ENCODE measurements around the gene SLC22A25.
"Not testable (repeated sequence)": the region's sequence is repeated elsewhere in the genome, so short reads cannot be mapped to it uniquely, and the experiment has no call there.

Gene SLC22A25

DNA sequence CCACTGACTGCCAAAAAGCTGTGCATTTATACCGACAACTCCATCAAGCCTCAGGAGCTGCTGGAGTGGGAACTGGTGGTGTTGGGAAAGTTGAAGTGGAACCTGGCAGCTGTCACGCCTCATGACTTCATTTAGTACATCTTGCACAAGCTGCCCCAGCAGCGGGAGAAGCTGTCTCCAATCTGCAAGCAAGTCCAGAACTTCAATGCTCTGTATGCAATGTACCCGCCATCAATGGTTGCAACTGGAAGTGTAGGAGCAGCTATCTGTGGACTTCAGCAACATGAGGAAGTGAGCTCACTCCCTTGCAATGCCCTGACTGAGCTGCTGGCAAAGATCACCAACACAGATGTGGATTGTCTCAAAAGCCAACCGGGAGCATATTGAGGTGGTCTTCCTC, at the start of gene SLC22A25:
SLC22A25 (minus strand) TSS at position 67 of the 400 bp plus-strand sequence. CDS start 13,947 bp downstream, outside the sequence.
- Mint-ChIP-seq H3K4me1 (ENCODE audit: low read depth) (peaks cover 40% of the 10 kb centered on the region), H3K27ac (peak within 1 kb of the TSS; percentile 42), H3K27me3 (peaks cover 2% of the 10 kb centered on the region), H3K9me3 (ENCODE audit: low read depth) (no peaks in the 10 kb centered on the region), H3K4me3 (peak within 1 kb of the TSS; percentile 46), H3K36me3 (no peaks in the 10 kb centered on the region)

DNA sequence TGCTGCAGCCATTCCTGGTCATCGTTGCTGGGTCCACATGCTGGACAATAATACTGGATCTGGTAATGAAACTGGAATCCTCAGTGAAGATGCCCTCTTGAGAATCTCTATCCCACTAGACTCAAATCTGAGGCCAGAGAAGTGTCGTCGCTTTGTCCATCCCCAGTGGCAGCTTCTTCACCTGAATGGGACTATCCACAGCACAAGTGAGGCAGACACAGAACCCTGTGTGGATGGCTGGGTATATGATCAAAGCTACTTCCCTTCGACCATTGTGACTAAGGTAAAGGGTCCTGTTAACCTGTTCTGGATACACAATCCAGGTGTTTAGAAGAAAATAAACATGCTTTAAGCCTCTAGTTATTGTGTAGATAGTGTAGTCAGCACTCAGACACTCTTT, 46.9 kb upstream of the SLC22A25 start:
- Mint-ChIP-seq H3K27me3 (peaks cover 7% of the 10 kb centered on the region), H3K36me3 (peaks cover 6% of the 10 kb centered on the region), H3K9me3 (ENCODE audit: low read depth) (peaks cover 14% of the 10 kb centered on the region), H3K27ac (no peak overlapping the region), H3K4me1 (ENCODE audit: low read depth) (no peaks in the 10 kb centered on the region), H3K4me3 (no peak overlapping the region)

DNA sequence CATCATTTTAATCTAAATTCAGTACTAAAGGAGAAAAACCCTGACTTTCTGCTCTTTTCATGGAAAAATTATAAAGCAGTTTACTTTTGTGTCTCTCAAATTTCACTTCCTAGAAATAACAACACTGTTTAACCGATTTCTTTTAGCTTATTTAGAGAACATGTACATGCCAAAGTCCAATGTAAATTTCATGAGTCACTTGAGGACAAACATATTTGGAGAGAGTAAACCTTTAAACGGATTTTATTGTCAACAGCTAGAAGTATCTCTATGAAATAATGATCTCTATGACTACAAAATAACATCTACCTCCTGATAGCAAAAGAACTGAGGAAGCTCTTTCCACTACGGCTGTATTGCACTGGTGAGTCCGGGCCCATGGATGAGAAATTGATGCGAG, 46.3 kb upstream of the SLC22A25 start:
- Mint-ChIP-seq H3K4me1 (ENCODE audit: low read depth) (no peaks in the 10 kb centered on the region), H3K27ac (no peak overlapping the region), H3K4me3 (no peak overlapping the region), H3K36me3 (peaks cover 10% of the 10 kb centered on the region), H3K9me3 (ENCODE audit: low read depth) (peaks cover 11% of the 10 kb centered on the region), H3K27me3 (peaks cover 13% of the 10 kb centered on the region)

DNA sequence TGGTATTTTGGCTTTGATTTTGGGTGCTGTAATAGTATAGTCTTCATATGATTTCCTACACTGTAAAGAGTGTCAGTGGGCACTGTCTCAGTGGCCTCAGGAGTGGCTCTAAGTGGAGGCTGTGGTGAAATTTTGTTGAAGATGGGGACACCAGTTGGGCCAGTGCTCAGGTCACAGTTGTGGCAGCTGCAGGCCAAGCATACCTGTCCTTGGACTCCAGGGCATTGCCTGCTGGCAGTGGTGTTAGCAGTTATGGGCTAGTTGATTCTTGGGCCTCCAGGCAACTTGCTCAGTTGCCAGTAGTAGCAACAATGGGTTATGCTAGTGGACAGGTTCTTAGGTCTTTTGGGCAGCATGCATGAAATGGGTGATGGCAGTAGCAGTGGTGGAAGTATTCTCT, 39.2 kb upstream of the SLC22A25 start:
- no peaks in the 10 kb centered on the region for H3K9me3 Mint-ChIP-seq (ENCODE audit: low read depth)
- no peak overlapping the region for H3K27ac Mint-ChIP-seq
- peaks cover 7% of the 10 kb centered on the region for H3K36me3 Mint-ChIP-seq
- H3K4me1 Mint-ChIP-seq (ENCODE audit: low read depth), result peaks cover 5% of the 10 kb centered on the region
- no peak overlapping the region for H3K4me3 Mint-ChIP-seq
- H3K27me3 Mint-ChIP-seq, result peaks cover 16% of the 10 kb centered on the region

DNA sequence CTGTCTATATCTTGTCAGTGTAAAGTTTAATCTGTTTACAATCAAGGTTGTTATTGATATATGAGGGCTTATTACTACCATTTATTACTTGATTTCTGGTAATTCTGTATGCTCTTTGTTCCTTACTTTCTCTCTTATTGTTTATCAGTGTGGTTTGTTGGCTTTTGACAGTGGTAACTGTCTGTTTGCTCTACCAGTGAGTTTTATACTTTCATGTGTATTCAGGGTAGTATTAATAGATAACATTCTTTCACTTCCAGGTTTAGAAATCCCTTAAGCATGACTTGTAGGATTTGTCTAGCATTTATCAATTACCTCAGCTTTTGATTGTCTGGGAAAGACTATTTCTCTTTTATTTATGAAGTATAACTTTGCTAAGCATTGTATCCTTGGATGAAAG, 37.5 kb upstream of the SLC22A25 start:
- Mint-ChIP-seq H3K27ac (no peak overlapping the region), H3K4me1 (ENCODE audit: low read depth) (peaks cover 5% of the 10 kb centered on the region), H3K4me3 (no peak overlapping the region), H3K27me3 (peaks cover 14% of the 10 kb centered on the region), H3K9me3 (ENCODE audit: low read depth) (peaks cover 3% of the 10 kb centered on the region), H3K36me3 (peaks cover 5% of the 10 kb centered on the region)

DNA sequence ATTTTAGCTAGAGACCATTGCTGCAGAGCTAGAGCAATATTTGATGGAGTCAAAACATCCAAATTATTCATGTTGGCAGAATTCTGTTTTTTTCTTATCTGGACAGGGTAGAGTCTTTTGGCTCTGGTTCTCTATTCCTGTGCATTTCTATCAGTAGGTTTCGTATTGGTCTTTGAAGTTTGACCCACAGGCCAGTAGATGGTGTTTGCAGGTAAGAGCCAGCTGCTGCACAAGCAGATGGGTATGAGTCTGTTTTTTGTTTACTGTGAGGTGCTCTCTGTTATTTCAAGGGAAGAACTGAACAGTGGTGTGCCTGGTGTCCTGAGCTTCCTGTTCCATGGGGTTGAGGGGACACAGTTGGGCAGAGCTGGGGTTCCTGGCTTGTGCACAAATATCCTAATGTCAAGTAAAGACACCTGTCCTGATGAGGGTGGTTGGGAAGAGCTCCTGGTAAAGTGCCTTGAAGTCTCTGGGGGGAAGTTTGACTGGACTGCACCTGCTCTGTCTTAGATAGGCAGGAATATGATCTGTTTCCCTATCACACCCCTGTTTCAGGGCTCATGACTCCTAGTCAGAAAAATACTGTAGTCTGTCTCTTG, 34.0 kb upstream of the SLC22A25 start:
- Mint-ChIP-seq H3K36me3 (no peaks in the 10 kb centered on the region), H3K9me3 (ENCODE audit: low read depth) (peaks cover 10% of the 10 kb centered on the region), H3K4me1 (ENCODE audit: low read depth) (peaks cover 5% of the 10 kb centered on the region), H3K4me3 (no peak overlapping the region), H3K27me3 (peaks cover 2% of the 10 kb centered on the region), H3K27ac (no peak overlapping the region)

DNA sequence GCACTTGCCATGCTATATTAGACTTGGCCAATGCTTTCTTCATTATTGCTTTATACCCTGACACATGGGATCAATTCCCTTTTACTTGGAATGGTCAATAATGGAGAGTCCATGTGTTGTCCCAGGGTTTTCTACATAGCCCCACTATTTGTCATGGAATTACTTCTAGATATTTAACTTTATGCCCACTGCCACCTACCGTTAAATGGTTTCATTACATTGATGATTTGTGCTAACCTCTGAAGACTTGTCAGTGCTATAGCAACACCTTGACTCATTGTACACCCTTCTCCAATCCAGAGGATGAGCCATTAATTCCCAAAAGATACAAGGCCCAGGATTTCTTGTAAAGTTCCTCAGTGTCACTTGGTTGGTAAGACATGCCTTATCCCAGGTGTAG, 31.4 kb upstream of the SLC22A25 start:
- Mint-ChIP-seq H3K27me3 (peaks cover 2% of the 10 kb centered on the region), H3K27ac (no peak overlapping the region), H3K36me3 (no peaks in the 10 kb centered on the region), H3K9me3 (ENCODE audit: low read depth) (peaks cover 10% of the 10 kb centered on the region), H3K4me1 (ENCODE audit: low read depth) (no peaks in the 10 kb centered on the region), H3K4me3 (no peak overlapping the region)

DNA sequence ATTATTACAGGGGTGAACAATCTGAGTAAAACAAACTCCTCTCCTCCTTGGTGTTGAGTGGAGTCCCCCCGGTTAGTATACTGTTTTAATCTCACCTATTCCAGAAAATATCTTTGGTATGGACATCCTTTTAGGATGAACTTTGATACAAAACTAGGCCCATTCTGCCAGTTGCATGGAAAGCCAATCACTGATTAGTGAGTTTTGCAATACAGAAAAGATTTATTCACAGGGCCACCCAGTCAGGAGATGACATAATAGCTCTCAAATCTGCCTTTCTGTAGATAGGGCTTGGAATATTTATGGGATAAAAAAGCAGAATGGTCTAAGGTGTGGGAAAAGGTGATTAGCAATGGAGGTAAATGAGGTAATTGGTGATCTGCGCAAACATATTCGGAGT, 30.3 kb upstream of the SLC22A25 start:
- no peak overlapping the region for H3K4me3 Mint-ChIP-seq
- no peaks in the 10 kb centered on the region for H3K4me1 Mint-ChIP-seq (ENCODE audit: low read depth)
- H3K27me3 Mint-ChIP-seq, result peaks cover 2% of the 10 kb centered on the region
- peaks cover 10% of the 10 kb centered on the region for H3K9me3 Mint-ChIP-seq (ENCODE audit: low read depth)
- no peak overlapping the region for H3K27ac Mint-ChIP-seq
- no peaks in the 10 kb centered on the region for H3K36me3 Mint-ChIP-seq

DNA sequence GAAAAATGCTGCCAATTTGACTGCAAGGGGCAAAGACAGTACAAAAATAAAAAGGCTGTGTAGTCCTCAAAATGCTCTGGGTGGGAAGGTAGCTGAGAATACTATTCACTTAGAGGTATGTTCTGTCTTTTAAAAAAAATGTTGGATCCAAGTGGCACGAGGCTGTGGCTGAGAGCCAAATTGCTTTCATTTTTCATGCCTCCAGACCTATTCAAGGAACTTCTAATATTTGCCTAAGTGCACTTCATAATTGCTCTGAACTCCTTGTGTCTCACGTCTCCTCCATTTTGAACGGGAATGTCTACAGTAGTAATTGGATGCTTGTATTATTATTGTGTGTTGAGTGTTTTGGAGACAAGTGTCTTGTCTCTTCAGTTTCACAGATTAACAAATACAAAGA, 19.1 kb upstream of the SLC22A25 start:
- H3K9me3 Mint-ChIP-seq (ENCODE audit: low read depth), result no peaks in the 10 kb centered on the region
- H3K27me3 Mint-ChIP-seq, result peaks cover 3% of the 10 kb centered on the region
- H3K4me3 Mint-ChIP-seq, result no peak overlapping the region
- H3K27ac Mint-ChIP-seq, result no peak overlapping the region
- no peaks in the 10 kb centered on the region for H3K4me1 Mint-ChIP-seq (ENCODE audit: low read depth)
- H3K36me3 Mint-ChIP-seq, result no peaks in the 10 kb centered on the region

DNA sequence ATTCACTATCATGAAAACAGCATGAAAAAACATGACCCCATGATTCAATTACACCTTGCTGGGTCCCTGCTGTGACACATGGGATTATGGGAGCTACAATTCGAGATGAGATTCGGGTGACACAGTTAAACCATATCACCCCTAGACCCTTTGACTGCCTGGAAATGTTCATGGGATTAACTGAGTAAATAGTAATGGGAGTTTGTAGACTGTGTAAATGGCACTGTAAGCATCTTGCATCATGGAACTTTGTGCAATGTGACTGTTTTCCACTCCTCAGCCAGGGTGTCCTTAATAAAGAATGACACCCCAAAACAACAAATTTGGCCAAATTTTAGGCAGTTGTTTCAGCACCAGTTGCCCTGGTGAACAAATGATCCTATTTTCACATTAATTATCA, 7.9 kb upstream of the SLC22A25 start:
- Mint-ChIP-seq H3K4me1 (ENCODE audit: low read depth) (no peaks in the 10 kb centered on the region), H3K27ac (no peak overlapping the region), H3K27me3 (no peaks in the 10 kb centered on the region), H3K36me3 (no peaks in the 10 kb centered on the region), H3K4me3 (no peak overlapping the region), H3K9me3 (ENCODE audit: low read depth) (no peaks in the 10 kb centered on the region)

DNA sequence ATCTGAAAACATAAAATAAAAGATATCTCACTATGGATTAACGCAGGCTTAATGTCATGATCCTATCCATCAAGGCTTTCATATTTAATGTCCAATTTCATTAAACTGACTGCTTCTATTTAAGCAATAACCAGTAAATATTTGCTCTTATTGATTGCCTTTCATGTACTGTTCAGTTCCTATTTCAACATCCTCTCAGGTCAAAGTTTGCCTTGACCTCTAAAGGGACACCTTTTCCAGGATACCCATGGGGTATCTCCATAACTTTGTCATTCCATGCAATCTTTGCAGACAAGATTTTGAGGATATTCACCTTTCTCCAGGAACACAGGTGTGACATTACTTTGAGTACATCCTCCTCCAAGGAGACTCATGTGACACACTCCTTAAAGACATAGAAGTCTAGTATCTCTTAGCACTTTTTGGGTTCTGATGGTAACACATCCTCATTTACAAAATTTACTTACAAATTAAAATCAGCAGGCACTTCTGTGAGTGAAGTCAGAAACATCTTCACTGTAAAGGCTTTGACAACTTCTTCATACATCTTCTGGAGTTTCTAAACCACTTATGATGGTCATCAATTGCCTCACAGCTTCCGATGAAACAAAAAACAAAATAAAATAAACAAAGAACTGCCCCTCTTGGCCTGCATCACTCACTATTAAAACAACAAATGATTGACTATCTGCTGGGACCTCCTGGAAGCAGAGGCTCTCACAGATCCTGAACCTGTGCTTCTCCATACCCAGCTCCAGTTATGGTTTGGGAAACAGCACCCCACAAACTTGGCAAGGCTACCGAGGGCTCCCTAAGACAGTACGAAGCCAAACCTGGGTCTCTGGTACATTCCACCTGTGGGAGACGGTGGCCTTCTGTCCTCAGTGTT, 7.0 kb upstream of the SLC22A25 start:
- Mint-ChIP-seq H3K36me3 (no peaks in the 10 kb centered on the region), H3K27me3 (no peaks in the 10 kb centered on the region), H3K4me3 (no peak overlapping the region), H3K27ac (no peak overlapping the region), H3K9me3 (ENCODE audit: low read depth) (no peaks in the 10 kb centered on the region), H3K4me1 (ENCODE audit: low read depth) (no peaks in the 10 kb centered on the region)

DNA sequence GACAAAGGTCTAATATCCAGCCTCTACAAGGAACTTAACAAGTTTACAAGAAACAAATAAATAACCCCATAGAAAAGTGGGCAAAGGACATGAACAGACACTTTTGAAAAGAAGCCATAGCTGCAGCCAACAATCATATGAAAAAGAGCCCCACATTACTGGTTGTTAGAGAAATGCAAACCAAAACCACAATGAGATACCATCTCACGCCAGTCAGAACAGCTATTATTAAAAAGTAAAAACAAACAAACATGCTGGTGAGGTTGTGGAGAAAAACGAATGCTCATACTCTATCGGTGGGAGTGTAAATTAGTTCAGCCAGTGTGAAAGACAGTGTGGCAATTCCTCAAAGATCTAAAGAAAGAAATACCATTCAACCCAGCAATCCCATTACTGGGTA, 5.6 kb upstream of the SLC22A25 start:
- H3K36me3 Mint-ChIP-seq, result no peaks in the 10 kb centered on the region
- H3K4me3 Mint-ChIP-seq, result no peak overlapping the region
- no peak overlapping the region for H3K27ac Mint-ChIP-seq
- H3K27me3 Mint-ChIP-seq, result peaks cover 2% of the 10 kb centered on the region
- no peaks in the 10 kb centered on the region for H3K9me3 Mint-ChIP-seq (ENCODE audit: low read depth)
- H3K4me1 Mint-ChIP-seq (ENCODE audit: low read depth), result peaks cover 4% of the 10 kb centered on the region

DNA sequence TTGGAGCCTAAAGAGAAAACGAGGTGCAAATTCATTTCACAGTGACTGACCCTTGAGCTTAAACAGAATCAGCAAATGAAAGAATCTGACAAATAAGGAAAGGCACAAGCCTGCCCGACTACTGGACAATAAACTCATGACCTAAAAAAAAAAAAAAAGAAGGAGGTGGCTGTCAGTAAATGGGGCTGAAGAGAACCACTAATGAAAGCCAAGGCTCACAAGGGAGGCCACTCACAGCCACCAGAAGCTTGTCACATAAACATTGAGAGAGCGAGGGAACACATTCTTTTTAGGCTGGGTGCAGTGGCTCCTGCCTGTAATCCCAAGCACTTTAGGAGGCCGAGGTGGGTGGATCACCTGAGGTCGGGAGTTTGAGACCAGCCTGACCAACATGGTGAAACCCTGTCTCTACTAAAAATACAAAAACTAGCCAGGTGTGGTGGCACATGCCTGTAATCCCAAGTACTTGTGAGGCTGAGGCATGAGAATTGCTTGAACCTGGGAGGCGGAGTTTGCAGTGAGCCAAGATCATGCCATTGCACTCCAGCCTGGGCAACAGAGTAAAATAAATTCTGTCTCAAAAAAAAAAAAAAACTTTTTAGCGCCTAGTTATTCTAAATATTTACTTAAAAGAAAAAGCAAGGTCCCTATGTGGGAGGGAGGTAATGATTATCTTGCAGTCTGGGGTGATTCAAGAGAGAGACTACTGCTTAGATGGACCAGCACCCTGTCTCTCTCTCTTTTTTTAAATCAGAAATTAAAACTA, 4.0 kb upstream of the SLC22A25 start:
- H3K4me3 Mint-ChIP-seq; H3K9me3 Mint-ChIP-seq (ENCODE audit: low read depth); H3K36me3 Mint-ChIP-seq; H3K27ac Mint-ChIP-seq; H3K27me3 Mint-ChIP-seq: not testable (repeated sequence)
- peaks cover 15% of the 10 kb centered on the region for H3K4me1 Mint-ChIP-seq (ENCODE audit: low read depth)

DNA sequence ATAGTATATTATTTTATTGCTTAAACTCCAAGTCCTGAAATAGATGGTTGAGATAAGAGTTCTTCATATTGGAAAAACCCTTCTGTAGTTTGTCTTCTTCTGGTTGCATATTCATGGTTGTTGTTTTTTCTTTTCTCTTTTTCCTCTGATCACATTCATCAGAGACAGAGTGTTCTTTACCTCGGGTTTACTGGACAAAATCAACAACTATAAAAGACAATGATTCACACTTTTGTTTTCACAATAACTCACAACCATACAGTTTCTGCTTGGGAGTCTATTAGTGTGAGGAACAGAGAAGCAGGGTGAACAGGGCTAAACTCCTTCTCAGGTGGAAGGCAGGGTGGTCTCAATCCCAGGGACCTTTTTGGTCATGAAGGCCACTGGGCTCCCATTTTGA, 2.6 kb upstream of the SLC22A25 start:
- peaks cover 29% of the 10 kb centered on the region for H3K4me1 Mint-ChIP-seq (ENCODE audit: low read depth)
- no peaks in the 10 kb centered on the region for H3K36me3 Mint-ChIP-seq
- peaks cover 2% of the 10 kb centered on the region for H3K27me3 Mint-ChIP-seq
- H3K9me3 Mint-ChIP-seq (ENCODE audit: low read depth), result no peaks in the 10 kb centered on the region
- no peak overlapping the region for H3K4me3 Mint-ChIP-seq
- no peak overlapping the region for H3K27ac Mint-ChIP-seq

DNA sequence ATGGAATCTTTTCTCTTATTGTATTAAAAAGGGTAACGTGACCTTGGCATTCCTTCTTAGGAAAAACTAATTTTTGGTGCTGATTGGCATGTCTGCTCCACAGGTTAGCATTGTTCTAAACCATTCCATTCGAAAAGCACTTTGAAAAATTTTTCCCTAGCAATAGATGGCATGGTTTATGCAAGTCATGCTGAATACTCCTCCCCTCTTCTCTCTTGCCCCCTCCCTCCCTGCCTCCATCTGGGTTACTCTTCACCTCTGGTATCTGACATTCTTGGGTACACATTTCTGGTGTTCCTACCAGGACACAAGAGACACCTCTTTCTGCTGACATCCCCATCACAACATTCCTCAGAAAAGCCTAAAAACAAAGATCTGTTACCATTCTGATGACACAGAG, 1.5 kb upstream of the SLC22A25 start:
- H3K36me3 Mint-ChIP-seq, result no peaks in the 10 kb centered on the region
- H3K9me3 Mint-ChIP-seq (ENCODE audit: low read depth), result no peaks in the 10 kb centered on the region
- peaks cover 2% of the 10 kb centered on the region for H3K27me3 Mint-ChIP-seq
- peaks cover 35% of the 10 kb centered on the region for H3K4me1 Mint-ChIP-seq (ENCODE audit: low read depth)
- H3K27ac Mint-ChIP-seq, result no peak overlapping the region
- no peak overlapping the region for H3K4me3 Mint-ChIP-seq
